GM12878 (cell line): ENCODE results near the gene ARVCF. TPM values are rescaled to one million over a fixed set of nuclear protein-coding genes. Genes with fewer than 3 reads are reported as not detected.

Experiments
- ATAC-seq: fragments of 200-7000 bp; cut with Tn5 transposase; 3 replicates; pipeline ENCODE4 v1.9.1; 2020; ENCODE audit warnings: mild to moderate bottlenecking, moderate library complexity
- BruUV-seq: library from RNA; stranded (reverse); fragments of 400-500 nt; replicated peaks from 2 replicates; lab custom pipeline; 2021; lab: Mats Ljungman, UMichigan
- CTCF ChIA-PET: fragments of 300-600 bp; sonication (Branson Sonifier 250); formaldehyde crosslinking; extraction: SDS; loops from one replicate; lab custom pipeline; 2021; ENCODE audit warnings: inconsistent platforms; lab: Yijun Ruan, JAX
- POLR2A ChIA-PET: fragments of 350-600 bp; formaldehyde crosslinking; extraction: SDS; loops from one replicate; lab custom pipeline; 2021; ENCODE audit warnings: inconsistent platforms; lab: Charles Lee
- RAD21 ChIA-PET: fragments of 300-600 bp; sonication (Branson Sonifier 250); formaldehyde crosslinking; loops from one replicate; lab custom pipeline; 2023; ENCODE audit warnings: antibody characterized with exemption; ENCODE audit not compliant: unreplicated experiment; lab: Charles Lee
- SMC1A ChIA-PET: fragments of 300-600 bp; sonication (Branson Sonifier 250); formaldehyde crosslinking; loops from one replicate; lab custom pipeline; 2023; ENCODE audit not compliant: unreplicated experiment, uncharacterized antibody; lab: Charles Lee
- DNase-seq: peaks from one replicate; pipeline ENCODE4 v3.0.0-alpha.2; 2011; ENCODE audit warnings: low read depth, low spot score
- FAIRE-seq: peaks from 3 replicates; lab custom pipeline; 2011; peaks lifted over from hg19 to GRCh38; lab: Jason Lieb, UNC
- H2AFZ ChIP-seq: 2 replicates; pipeline ENCODE4 v1.6.0; 2011; ENCODE audit warnings: low read depth, low read length, control low read depth; ENCODE audit not compliant: control insufficient read depth
- H3K27ac ChIP-seq: 2 replicates; pipeline ENCODE4 v1.5.1; 2011; ENCODE audit warnings: control low read depth; ENCODE audit not compliant: control insufficient read depth, insufficient read depth
- H3K27me3 ChIP-seq, 2 experiments: replicated peaks in 1 of 2; 2 replicates each; pipeline versions ENCODE4 v1.6.0 to v1.6.1; 2011; ENCODE audit warnings: low read length in 1 of 2; ENCODE audit not compliant: control insufficient read depth in 2 of 2, insufficient read depth in 2 of 2
- H3K36me3 ChIP-seq, 2 experiments: 2 replicates each; pipeline ENCODE4 v1.5.1; 2011; ENCODE audit warnings: low read length in 1 of 2; ENCODE audit not compliant: control insufficient read depth in 2 of 2, insufficient read depth in 2 of 2
- H3K4me1 ChIP-seq: 2 replicates; pipeline ENCODE4 v1.6.1; 2011; ENCODE audit warnings: mild to moderate bottlenecking, low read length, moderate library complexity, mixed read lengths; ENCODE audit not compliant: control insufficient read depth, insufficient read depth
- H3K4me2 ChIP-seq: 2 replicates; pipeline ENCODE4 v1.6.0; 2011; ENCODE audit warnings: control low read depth; ENCODE audit not compliant: control insufficient read depth, insufficient read depth
- H3K4me3 ChIP-seq: fragments of 200-600 bp; sonication (generic); 2 replicates; pipeline ENCODE4 v1.5.1; 2016
- H3K79me2 ChIP-seq: 2 replicates; pipeline ENCODE4 v1.6.0; 2011; ENCODE audit warnings: low read length; ENCODE audit not compliant: control insufficient read depth, insufficient read depth
- H3K9ac ChIP-seq: 2 replicates; pipeline ENCODE4 v1.8.0; 2011; ENCODE audit warnings: low read length, control low read depth, mixed read lengths; ENCODE audit not compliant: control insufficient read depth, insufficient read depth
- H3K9me3 ChIP-seq: replicated peaks from 3 replicates; pipeline ENCODE4 v1.5.1; 2011; ENCODE audit warnings: mild to moderate bottlenecking, low read length; ENCODE audit not compliant: control insufficient read depth, insufficient read depth
- H4K20me1 ChIP-seq: 2 replicates; pipeline ENCODE4 v1.6.0; 2011; ENCODE audit not compliant: control insufficient read depth, insufficient read depth
- ATF7 ChIP-seq: fragments of 450-650 bp; IDR thresholded peaks from 2 replicates; pipeline ENCODE4 v1.6.1; 2016; ENCODE audit warnings: low read depth, mild to moderate bottlenecking
- CEBPB ChIP-seq, 2 experiments: fragments of 150-350 bp in 1 of 2; IDR thresholded peaks; 2 replicates each; pipeline ENCODE4 v1.6.1; 2012 to 2014; ENCODE audit warnings: low read depth in 2 of 2, low read length in 2 of 2, borderline replicate concordance in 1 of 2, inconsistent platforms in 1 of 2
- HCFC1 ChIP-seq: fragments of 150-350 bp; IDR thresholded peaks from 2 replicates; pipeline ENCODE4 v1.6.1; 2014; ENCODE audit warnings: low read length
- KAT2A ChIP-seq: conservative IDR thresholded peaks from 2 replicates; pipeline ENCODE4 v1.6.1; 2011; ENCODE audit warnings: low read depth, low read length; ENCODE audit not compliant: control insufficient read depth
- MYB ChIP-seq: fragments of 150-350 bp; IDR thresholded peaks from 2 replicates; pipeline ENCODE4 v1.6.1; 2014; ENCODE audit warnings: mild to moderate bottlenecking, low read depth, low read length, borderline replicate concordance
- NBN ChIP-seq: fragments of 450-650 bp; IDR thresholded peaks from 2 replicates; pipeline ENCODE4 v1.6.1; 2016
- NFYA ChIP-seq: IDR thresholded peaks from 2 replicates; pipeline ENCODE4 v1.6.1; 2011; ENCODE audit warnings: low read depth, mild to moderate bottlenecking, low read length, improper control_type of control experiment, borderline replicate concordance
- TCF3 ChIP-seq: IDR thresholded peaks from 2 replicates; pipeline ENCODE4 v1.6.1; 2012; ENCODE audit warnings: low read depth, mild to moderate bottlenecking, low read length, borderline replicate concordance; ENCODE audit not compliant: insufficient read depth
- ZBED1 ChIP-seq: IDR thresholded peaks from 2 replicates; pipeline ENCODE4 v1.6.1; 2016; ENCODE audit warnings: borderline replicate concordance
- ZNF207 ChIP-seq: fragments of 450-650 bp; IDR thresholded peaks from 2 replicates; pipeline ENCODE4 v1.6.1; 2014; ENCODE audit warnings: antibody characterized with exemption, mild to moderate bottlenecking, borderline replicate concordance
- WGBS: methylation state at CpG from one replicate; pipeline ENCODE4 v1.1.6; 2016; ENCODE audit warnings: low lambda C conversion rate; ENCODE audit not compliant: insufficient replicate concordance, insufficient coverage; ENCODE audit errors: missing lambda C conversion rate; 5-methylcytosine and 5-hydroxymethylcytosine counted together
- in situ Hi-C: fragments of 300-500 bp; cut with MboI; formaldehyde crosslinking; loops from 9 replicates; pipeline ENCODE4 v1.14.3; 2018; ENCODE audit warnings: mixed read lengths
- intact Hi-C: fragments of 100-400 bp; cut with micrococcal nuclease; formaldehyde crosslinking; loops from one replicate; pipeline ENCODE4 v1.14.2; 2022; ENCODE audit not compliant: unreplicated experiment
- polyA plus RNA-seq, 11 experiments: library from polyadenylated mRNA; depleted of rRNA in 4 of 11; unstranded in 6 of 11; stranded (reverse) in 5 of 11; fragments of >200 nt; fragmentation: Nextera tagmentation in 4 of 11; fragmentation: Illumina TruSeq in 1 of 11; extraction: Ambion mirVana in 4 of 11; extraction: Trizol in 1 of 11; gene quantifications; 1 replicate in 1 of 11; 2 replicates in 10 of 11; pipeline versions ENCODE4 v1.2.1 to v1.2.3, GENCODE V29; 2011 to 2016; ENCODE audit warnings: inconsistent platforms in 2 of 11, missing spikeins in 2 of 11, low read depth in 1 of 11
- total RNA-seq, 4 experiments: library from RNA; depleted of rRNA in 3 of 4; stranded (reverse); fragments of >200 nt in 3 of 4; fragmentation: Illumina TruSeq in 1 of 4; extraction: Trizol in 1 of 4; gene quantifications; 2 replicates each; pipeline versions ENCODE4 v1.2.1 to v1.2.3, GENCODE V29; 2013 to 2021
- TF ChIP-seq, protein P1 (sequence below): fragments of 450-650 bp; conservative IDR thresholded peaks from 2 replicates; pipeline ENCODE4 v1.6.1; 2017; ENCODE audit warnings: mild to moderate bottlenecking, moderate library complexity

The ARVCF gene
- total and polyA plus RNA-seq, 10 of the 15 experiments (the other 5 are each of a cell fraction or from before 2014, with no cell fraction given), result 0.13 to 1.9 (median 1.0) TPM; not detected in 2

DNA sequence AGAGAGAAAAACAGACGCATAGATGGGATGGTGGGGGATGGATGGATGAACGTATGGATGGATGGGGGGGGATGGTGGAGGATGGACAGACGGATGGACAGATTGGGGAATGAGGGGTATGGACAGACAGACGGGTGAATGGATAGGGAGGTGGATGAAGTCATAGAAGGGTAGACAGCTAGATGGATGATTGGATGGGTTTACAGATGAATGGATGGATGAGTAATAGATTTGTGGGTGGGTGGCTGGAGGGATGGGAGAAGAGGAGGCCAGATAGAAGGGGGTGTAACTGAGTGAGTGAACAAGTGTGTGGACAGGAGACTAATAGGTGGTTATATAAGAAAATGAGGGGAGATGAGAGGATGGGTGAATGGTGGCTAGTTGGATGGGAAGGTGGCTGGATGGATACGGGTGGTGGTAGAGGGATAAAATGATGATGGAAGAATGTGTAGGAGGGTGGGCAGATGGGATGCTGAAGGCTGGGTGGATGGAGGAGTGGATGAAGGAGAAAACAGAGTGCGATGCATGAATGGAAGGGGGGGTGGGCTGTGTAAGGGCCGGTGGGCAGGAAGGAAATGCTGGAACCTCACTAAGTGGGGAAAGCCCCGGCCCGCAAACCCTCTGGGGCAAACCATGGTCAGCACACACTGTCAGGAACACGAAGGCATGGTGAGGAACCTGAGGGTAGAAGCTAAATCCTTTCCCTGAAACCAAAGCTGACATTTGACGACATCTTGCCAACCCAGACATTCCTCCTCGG, 21.6 kb downstream of the ARVCF start:
- 38% methylated on average over 12 of the region's 12 CpGs for WGBS
- POLR2A ChIA-PET, result no interaction called here
- in situ Hi-C loops (no loop called here), intact Hi-C loops (no loop called here)
- CTCF ChIA-PET, result no interaction called here
- H3K4me3 ChIP-seq, result no peak overlapping the region
- no peaks in the 10 kb centered on the region for H3K9me3 ChIP-seq
- H3K4me1 ChIP-seq, result no peaks in the 10 kb centered on the region
- no peak for DNase-seq
- no peak overlapping the region for H2AFZ ChIP-seq
- H3K4me2 ChIP-seq, result no peak overlapping the region
- no peak for FAIRE-seq
- no peak for TF ChIP-seq MYB
- TF ChIP-seq ZNF207, result no peak
- TF ChIP-seq, protein P1, sequence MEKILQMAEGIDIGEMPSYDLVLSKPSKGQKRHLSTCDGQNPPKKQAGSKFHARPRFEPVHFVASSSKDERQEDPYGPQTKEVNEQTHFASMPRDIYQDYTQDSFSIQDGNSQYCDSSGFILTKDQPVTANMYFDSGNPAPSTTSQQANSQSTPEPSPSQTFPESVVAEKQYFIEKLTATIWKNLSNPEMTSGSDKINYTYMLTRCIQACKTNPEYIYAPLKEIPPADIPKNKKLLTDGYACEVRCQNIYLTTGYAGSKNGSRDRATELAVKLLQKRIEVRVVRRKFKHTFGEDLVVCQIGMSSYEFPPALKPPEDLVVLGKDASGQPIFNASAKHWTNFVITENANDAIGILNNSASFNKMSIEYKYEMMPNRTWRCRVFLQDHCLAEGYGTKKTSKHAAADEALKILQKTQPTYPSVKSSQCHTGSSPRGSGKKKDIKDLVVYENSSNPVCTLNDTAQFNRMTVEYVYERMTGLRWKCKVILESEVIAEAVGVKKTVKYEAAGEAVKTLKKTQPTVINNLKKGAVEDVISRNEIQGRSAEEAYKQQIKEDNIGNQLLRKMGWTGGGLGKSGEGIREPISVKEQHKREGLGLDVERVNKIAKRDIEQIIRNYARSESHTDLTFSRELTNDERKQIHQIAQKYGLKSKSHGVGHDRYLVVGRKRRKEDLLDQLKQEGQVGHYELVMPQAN, result no peak
- no peak for TF ChIP-seq NBN
- no peak for TF ChIP-seq ATF7
- TF ChIP-seq TCF3, result no peak
- TF ChIP-seq HCFC1, result no peak
- no peak for TF ChIP-seq KAT2A
- no peak for TF ChIP-seq NFYA
- no peak for TF ChIP-seq ZBED1
- TF ChIP-seq CEBPB (IDR thresholded peaks at IDR 0.05; ENCODE audit: borderline replicate concordance in 1 of 2, low read depth in 2 of 2, low read length in 2 of 2), result no peak
- H3K9ac ChIP-seq, result no peak overlapping the region
- H3K79me2 ChIP-seq, result no peaks in the 10 kb centered on the region
- SMC1A ChIA-PET, result no interaction called here
- H3K36me3 ChIP-seq, result no peaks in the 10 kb centered on the region
- no peaks in the 10 kb centered on the region for H4K20me1 ChIP-seq
- RAD21 ChIA-PET, result no interaction called here
- ATAC-seq, result no peak
- no TSS peak for BruUV-seq
- no peak overlapping the region for H3K27ac ChIP-seq
- peaks cover 0 to 2% of the 10 kb centered on the region in 2 experiments; a peak in 3 of 4 replicates for H3K27me3 ChIP-seq
